Eye (tissue), 1 donor: ENCODE results near the gene AK2.

Source experiments
- DNase-seq: peaks from one replicate; pipeline ENCODE4 v3.0.0-alpha.2; 2015

AK2 gene

DNA sequence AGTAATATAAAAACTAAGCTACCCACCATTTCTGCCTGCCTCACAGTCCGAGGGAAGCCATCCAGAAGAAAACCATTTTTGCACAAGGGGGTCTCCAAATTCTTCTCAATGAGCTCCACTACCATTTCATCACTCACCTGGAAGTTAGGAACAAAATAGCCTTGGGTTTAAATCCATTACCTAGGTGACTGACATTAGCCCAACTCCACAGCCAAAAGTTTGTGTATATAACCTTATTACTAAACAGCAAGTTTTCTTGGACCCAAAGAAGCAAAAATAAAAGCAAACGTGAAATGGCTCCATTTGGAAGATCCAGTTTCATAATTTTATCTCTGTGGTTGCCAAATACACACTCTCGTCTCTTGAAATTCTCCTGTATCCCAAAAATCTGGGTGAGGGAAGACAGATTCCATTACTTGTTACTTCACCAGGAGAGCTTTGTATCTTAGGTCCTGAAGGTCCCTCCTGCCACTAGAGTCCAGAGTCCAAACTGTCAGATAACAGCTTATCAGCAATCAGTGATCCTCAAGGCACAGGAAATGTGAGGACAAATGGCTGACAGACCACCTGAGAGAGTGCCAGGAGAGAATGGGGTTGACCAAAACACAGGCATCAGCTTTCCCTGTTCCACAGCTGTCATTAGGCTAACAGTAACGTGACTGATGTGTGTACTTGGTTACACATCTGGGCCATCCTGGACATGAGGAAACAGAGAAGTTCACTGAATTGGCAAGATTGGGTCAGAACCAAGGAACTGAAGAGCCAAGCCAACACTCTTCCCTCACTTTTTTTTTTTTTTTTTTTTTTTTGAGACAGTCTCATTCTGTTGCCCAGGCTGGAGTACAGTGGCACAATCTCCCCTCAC is 14.9 kb downstream of the AK2 start:
- DNase-seq, result no peak

DNA sequence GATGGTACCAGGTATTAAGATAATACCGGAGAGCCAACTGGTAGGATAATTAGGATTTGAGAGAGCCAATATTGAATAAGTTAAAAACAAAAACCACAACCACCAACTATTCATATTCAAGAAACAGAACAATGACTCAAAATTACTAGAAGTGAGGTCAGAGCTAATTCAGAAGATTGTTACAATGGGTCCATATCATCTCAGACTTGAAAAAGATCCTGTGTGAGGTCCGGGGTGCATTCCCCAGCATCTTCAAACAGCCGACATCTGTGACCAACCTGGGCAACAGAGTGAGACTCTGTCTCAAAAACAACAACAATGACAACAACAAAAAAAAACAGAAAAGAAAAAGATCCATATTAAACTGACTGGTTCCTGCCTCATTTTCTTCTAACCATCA is 18.6 kb downstream of the AK2 start:
- DNase-seq, result no peak

DNA sequence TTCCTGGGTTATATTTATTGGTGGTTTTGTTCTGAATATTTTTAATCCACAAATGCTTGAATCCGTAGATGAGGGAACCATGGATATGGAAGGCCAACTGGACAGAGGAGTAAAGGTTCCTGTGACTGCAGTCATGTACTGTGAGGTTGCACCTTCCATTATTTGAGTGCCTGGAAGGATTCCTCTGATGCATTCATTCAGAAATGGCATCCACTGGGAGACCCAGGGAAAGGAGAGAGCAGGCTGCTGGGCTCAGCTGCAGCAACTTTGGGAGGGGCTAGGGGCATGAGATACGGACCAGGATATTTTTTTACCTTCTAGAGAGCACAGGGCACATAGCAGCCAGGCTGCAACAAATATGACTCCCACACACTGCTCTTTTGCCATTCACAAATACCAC is 19.5 kb downstream of the AK2 start:
- no peak for DNase-seq

DNA sequence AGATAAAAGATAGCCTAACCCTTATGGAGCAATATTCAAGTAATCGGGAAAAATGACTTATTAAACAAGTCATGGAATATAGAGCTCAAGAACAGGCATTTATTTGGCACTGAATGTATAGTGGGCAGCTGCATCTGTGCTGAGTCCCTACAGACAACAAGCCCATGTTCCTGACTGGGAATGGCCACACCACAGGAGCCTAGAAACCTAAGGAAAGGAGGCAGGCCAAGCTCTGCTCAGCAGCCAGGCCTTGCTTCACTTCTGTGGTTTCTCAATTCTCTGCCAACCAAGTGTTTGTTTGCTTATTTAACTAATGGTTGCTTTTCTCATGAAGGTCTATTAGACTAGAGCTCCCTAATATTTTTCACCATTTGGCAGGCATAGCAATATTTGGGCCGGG is 21.5 kb downstream of the AK2 start:
- DNase-seq, result no peak

DNA sequence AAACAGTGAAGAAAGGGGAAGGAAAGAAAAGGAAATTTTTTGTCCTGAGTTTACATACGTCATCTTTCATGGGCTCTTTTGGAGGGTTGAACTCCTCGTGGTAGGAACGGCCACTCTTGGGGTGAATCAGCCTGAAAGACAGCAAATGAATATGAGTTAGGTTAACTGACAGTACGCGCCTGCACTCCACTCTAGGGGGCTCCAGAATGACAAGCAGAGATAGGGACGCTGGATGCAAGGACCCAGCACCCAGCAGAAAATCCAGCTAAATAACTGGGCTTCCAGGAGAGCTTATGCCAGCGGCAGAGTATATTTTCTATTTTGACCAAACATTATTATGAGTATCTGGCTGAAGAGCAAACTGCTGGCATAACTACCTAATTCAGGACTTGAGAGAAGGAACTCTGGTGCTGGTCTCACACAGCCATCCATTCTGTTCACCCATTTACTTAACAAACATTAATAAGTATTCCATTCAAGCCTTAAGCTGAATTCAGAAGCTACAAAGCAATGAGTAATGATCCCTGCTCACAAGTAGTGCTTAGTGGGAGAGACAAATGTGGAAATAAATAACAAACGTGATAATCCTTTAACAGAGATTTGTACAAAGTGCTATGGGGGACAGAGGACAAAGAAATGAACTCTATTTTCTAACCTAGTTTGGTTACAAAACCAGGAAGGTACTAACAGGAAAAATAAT is 22.1 kb downstream of the AK2 start:
- no peak for DNase-seq

DNA sequence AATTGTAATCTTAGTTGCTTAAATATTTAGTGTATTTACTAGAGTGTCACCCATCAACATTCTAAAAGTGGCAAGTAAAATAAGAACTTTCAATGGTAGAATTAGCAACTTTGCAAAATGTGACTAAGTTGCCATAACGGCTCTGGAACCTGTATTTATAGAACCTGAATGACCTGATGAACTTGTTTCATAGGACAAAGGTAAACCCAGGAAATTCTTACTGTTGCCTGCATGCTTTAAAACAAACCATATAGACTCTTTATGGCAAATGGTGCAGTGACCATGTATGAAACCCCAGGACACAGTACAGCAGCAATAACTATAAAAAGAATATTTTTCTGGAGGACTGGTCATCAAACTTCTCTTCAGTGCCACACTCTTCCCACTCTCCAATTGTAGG is 22.9 kb downstream of the AK2 start:
- DNase-seq, result no peak

DNA sequence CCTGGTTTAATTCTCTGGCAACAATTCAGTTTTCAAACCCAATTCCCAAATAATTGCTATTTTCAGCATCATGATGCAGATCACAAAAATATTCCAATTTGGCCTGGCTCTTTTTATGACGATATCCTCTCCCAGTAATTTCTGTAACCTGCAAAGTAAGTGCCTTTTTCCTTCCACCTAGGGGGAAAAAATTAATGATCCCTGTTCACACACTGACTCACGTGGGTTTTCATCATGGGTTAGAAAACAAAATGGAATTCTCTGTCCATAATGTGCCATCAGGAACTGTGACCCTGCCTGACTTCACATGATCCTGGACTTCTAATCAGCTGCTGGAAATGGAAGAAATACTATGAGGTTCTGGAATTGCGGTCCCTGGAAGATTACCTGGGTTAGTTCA is 24.5 kb downstream of the AK2 start:
- no peak for DNase-seq

DNA sequence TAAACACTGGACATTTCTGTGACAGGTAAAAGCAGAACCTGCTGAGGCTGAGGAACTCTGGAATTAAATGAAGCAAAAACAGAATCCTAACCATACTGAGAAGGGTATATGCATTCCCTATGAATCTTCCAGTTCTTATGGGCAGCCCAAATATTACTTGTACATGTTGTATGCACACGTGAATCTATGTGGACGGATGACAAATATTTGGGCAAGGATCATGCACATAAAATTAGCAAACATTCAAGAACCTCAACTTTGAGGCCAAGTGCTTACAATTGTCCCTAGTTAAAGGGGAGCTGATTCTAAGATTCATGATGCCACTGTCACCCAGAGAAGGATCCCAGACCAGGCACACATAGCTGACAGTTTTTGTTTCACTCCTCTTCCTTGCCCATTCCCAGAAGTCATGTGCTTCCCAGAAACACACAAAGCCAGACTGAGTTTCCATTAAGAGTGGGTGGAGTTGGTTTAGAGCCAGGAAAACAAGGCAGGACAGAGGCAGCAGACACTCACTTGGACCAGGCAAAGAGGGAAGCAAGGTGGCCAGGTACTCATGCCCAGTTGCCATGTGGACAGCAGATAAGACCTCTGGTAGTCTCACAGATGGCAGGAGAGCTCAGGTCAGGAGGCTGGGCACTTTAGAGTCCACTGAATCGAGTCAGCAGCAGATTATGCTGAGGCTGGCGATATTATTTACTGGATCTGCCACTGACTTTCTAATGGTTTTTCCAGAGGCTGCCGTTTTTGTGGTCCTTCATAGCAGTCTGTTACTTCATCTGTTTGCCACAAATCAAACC is 25.6 kb downstream of the AK2 start:
- DNase-seq, result no peak

DNA sequence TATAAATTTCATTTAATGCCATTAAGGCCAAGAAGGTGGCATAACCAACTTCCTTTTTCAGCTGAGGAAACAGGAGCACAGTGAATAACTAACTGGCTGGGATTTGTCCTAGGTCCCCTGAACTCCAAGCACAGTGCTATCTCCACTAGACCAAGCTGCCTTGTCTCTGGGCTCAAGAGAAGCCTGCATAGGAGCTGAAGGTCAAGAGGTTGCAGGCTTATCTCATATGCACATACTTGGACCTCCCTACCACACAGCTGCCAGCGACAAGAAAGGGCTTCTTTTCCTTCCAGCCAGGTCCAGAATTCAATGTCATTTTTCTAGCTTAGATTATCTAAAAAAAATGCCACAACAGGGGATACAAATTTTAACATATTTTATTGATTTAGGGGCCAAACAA is 27.1 kb downstream of the AK2 start:
- DNase-seq, result no peak

DNA sequence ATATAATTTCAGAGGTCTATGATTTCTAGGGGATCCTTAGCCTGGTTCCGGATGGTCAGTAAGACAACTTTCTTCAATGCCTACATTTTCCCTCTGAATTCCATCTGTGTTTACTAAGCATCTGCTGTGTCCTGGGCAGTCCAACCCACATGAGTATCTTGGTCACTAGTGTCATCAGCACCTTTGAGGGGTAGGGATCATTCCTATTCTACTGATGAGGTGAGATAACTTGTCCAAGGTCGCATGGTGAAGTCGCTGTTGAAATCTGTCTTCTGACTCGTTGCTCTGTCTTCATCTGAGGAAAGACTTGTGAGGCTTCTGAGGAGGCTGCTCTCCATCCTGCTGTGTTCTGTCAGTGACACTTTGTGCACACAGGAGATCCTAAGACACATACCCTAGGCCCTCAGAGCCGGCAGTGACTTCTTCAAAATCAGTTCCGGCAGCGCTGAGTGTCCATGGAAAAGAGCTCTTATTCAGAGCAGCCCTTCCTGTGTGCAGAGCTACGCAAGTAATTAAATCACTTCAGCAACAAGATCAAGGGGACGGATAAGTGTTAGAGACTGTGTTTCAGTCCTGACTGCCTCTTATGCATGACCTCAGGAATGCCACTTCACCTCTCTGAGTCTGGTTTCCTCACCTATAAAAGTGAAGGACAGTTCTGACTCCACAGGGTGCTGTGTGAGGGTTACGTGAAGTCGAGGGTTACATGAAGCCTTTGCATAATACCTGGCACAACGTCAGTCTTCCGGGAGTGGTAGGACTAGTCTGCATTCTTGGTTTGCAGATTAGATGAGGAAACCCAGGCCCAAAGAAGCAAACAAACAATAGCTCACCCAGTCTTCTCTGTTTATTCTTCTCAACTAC is 28.4 kb downstream of the AK2 start:
- DNase-seq, result no peak

DNA sequence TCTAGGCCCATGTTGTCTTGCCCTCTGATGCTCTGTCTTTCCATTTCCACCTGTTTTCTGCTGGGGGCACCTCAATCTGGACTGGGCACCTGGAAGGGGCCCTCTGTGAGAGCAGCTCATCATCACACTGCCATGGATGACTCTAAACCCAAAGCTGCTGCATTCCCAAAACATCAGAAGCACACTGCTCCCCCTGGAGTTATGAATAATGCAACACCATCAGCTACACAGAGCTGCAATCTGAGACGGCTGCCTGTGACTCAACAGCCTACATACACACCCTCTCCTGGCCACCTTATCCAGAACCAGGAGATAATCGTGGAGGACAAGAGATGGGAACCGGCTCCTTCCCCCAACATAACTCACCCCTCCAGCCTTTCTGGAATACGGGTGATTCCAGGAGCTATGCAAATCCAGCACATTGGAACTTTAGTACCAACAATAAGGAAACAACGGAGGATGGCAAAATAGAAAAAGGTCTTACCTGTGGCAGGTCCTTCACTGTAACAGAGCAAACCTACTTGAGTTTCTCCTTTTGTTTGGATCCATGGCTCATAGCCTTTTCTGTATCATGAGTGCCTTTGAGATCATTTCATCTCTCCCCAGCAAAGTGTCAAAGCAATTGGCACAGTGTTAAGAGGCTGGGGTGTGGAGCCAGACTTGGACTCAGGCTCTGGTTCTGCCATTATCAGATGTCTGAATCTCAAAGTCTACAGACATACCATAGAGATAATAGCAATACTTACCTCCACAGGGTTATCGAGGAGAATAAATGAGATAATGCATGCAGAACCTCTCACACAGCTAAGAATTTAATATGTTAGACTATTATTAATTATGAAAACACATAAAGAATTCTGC is 29.3 kb downstream of the AK2 start:
- DNase-seq, result peak; percentile 72

DNA sequence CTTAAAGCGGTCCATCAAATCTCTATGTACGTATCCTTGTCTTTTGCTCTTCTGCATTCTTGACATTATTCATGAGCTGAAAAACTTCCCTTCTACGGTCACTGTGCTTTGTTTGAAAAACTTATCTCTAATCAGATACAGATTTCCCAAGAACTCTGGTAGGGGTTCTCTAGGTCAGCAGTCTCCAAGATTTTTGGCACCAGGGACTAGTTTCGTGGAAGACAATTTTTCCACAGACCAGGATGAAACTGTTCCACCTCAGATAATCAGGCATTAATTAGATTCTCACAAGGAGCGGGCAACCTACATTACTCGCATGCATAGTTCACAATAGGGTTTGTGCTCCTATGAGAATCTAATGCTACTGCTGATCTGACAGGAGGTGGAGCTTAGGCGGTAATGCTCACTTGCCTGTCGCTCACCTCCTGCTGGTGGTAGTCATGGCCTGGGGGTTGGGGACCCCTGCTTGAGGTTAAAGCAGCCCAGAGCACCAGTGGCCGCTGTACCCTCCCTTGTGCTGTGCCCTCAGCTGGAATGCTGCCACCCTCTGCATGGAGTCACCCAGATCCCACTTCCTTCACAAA is 30.8 kb downstream of the AK2 start:
- DNase-seq, result peak; percentile 79

DNA sequence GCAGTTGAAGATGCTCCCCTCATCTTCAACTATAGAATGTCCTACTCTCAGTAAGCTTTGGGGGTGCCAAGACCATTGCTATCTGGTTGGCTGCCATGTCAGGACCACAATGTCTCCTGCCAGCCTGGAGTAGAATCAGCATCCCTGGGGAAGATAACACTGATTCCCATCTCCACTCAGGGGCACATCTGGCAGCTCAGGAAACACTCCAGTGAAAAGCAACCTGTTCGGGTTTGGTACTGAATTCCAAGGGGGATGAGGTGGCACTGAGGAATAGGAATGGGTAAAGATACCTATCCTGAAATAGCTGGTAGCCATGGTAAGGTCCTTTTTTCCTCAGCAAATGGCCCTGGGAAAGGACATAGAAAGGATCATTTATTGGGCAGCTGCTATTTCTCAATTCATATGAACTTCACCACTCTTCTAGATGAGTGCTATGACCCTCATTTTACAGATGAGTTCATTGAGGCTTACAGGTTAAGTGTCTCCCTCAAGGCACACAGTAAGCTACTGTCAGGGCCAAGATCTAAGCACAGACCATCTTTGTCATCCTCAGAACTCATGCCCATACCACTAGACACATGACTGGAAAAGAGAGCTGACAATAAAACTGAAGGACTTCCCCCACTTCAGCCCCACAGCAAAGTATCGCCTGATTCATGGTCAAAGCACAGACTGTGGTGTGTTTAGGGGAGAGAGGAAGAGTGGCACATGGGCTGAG is 31.4 kb downstream of the AK2 start:
- DNase-seq, result peak; percentile 20

DNA sequence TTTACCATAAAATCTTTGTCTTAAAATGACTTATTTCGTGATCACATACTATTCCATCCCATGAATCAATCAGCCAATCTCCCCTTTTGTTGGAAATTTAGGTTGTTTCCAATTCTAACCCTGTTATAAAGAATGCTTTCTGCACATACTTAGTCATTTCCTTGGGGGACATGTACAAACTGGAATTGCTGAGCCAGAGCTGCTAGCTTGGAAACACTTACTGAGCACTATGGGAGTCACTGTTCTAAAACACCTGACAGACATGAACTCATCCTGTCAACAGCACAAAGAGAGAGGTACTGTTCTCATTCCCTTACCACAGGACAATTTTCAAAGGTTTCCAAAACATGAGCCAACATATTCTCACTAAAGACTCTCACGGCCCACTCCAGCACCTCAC is 32.1 kb downstream of the AK2 start:
- peak; percentile 16 for DNase-seq

DNA sequence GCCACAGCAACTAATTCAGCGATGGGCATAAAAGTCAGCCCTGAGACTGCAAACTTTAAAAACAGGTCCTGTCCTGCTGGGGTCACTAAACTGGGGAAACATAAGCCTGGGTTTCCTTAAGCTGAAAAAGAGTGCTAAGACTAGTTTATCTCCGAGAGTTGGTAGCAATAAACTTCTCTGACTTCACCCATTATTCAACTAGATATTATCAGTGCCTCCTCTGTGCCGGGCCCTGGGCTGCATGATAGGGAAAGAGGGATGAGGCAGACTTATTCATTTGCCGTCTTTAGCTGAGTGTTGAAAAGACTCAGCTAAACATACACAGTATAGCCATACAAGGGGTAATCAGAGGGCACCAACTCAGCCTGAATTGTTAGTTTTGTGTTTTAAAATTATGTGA is 33.0 kb downstream of the AK2 start:
- no peak for DNase-seq

DNA sequence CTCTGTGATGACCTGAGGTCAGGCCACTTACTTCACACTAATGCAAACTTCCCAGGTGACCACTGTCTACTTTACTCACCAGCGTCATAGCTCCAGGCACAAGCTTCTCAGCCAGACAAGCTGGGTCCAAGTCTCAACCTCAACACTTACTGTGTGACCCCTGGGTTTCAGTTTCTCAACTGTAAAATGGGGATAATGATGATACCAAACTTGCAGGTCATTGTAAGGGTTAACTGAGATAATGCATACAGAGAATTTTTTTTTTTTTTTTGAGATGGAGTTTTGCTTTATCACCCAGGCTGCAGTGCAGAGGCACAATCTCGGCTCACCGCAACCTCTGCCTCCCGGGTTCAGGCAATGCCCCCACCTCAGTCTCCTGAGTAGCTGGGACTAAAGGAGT is 34.7 kb downstream of the AK2 start:
- DNase-seq, result no peak

DNA sequence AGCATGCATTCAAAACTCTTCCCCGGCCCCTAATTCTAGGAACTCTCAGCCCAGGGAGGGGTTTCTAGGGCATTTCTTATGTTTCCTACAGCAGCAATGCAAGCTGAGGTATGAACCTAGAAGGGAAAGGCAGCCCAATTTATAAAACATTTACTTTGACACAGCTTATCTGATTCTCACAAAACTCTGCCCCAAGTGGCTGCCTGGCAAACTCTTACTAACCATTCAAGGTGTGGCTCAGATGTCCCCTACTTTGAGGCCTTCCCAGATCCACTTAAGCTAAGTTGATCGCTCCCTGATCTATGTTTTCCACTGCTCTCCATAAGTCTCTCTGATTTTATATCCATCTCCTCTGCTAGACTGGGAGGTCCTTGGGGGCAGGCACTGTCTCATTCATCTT is 35.4 kb downstream of the AK2 start:
- no peak for DNase-seq

DNA sequence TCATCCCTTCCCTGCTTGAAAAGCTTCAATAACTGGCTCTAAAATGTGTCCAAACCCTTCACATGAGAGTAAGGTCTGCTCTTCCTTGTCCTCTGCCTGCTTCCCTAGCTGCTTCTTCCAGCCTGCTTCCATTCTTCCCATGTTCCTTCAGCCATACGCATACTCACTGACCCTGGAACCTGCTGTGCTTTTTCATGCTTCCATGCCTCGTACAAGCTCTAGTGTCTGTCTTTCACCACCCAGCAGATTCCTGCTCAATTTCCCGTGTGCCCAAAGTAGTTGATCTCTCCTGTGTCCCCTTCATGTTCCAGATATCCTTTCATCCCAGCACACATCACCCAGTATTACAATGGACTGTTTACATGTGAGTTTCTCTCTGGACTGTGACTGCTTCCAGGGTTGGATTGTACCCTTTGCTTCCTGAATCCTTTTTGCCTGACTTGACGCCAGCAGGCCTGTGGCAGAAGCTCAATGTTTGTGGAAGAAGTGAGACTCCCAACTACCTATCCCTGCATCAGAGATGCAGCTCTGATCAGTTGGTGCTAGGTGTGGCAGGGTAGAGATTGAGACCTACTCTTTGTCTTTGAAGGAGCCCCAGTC is 36.2 kb downstream of the AK2 start:
- peak; percentile 61 for DNase-seq

DNA sequence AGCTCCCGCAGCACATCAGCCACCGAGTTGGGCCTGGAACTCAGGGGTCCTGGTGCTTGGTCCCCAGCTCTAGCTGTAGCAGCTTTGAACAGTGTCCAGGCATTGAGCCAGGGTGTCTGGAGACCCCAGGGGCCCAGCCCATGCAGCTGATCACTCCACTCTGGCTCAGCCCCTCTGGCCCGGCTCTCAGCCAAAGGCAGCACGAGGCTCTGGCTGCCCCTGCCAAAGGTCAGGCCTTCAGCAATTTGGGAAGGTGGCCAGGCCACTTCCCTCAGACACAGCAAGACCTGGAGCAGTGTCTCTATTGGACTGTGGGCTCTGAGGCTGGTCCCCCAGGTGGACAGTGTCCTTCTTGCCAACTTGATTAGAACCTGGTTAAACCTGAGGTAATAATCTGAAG is 37.7 kb downstream of the AK2 start:
- no peak for DNase-seq

DNA sequence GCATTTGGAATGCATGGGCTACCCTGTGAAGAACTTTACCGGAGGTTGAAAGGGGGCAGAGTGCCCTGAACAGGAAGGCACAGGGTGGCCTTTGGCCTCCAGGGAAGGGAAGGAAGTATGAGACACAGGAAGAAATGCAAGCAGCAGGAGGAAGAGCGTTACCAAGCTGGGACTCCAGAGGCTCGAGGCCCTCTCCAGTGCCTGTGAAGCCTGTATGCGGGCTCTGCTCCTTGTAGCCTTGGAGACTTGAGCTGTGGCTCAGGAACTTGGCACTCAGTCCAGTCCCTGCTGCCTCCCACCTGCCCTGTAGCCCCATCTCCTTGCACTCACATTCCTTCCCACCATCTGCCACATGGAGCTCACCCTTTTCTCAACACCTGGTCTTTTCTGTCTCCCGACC is 38.6 kb downstream of the AK2 start:
- DNase-seq, result no peak
